ENCODE measurements around the gene GRIN2A.

The GRIN2A gene

GRCh38 chr16:10136916-10137315 is 45.3 kb downstream of the GRIN2A start:
- FAIRE-seq (no peak), DNase-seq (ENCODE audit: low spot score) (no peak)

GRCh38 chr16:10130538-10130937 is 51.7 kb downstream of the GRIN2A start:
- FAIRE-seq (no peak), DNase-seq (ENCODE audit: low spot score) (no peak)

- no peak for FAIRE-seq
- no peak for DNase-seq (ENCODE audit: low spot score)
Measured at GRCh38 chr16:10128397-10129258, 53.6 kb downstream of the GRIN2A start.

- no peak for FAIRE-seq
- peak; percentile 72 for DNase-seq (ENCODE audit: low spot score)
Measured at GRCh38 chr16:10126686-10127085, 55.5 kb downstream of the GRIN2A start.

- DNase-seq (ENCODE audit: low spot score) (no peak), FAIRE-seq (no peak)
Measured at GRCh38 chr16:10123141-10123540, 59.1 kb downstream of the GRIN2A start.

- no peak for FAIRE-seq
- no peak for DNase-seq (ENCODE audit: low spot score)
Measured at GRCh38 chr16:10122546-10122945, 59.7 kb downstream of the GRIN2A start.

- FAIRE-seq: no peak
Measured at GRCh38 chr16:10121897-10122425, 60.3 kb downstream of the GRIN2A start.

GRCh38 chr16:10121491-10121890 is 60.7 kb downstream of the GRIN2A start:
- FAIRE-seq: no peak
- peak; percentile 68 for DNase-seq (ENCODE audit: low spot score)

More at GRCh38 chr16:10121897-10122425, 60.3 kb downstream of the GRIN2A start:
- DNase-seq (ENCODE audit: low spot score): no peak

- peak; percentile 39 for DNase-seq (ENCODE audit: low spot score)
- FAIRE-seq: no peak
Measured at GRCh38 chr16:10120953-10121352, 61.3 kb downstream of the GRIN2A start.

- no peak for DNase-seq (ENCODE audit: low spot score)
- FAIRE-seq: no peak
Measured at GRCh38 chr16:10114409-10114808, 67.8 kb downstream of the GRIN2A start.

GRCh38 chr16:10113248-10113647 is 69.0 kb downstream of the GRIN2A start:
- no peak for DNase-seq (ENCODE audit: low spot score)
- FAIRE-seq: no peak

- peak; percentile 69 for FAIRE-seq
- DNase-seq (ENCODE audit: low spot score): no peak
Measured at GRCh38 chr16:10112021-10112420, 70.2 kb downstream of the GRIN2A start.

- DNase-seq (ENCODE audit: low spot score): no peak
- FAIRE-seq: no peak
Measured at GRCh38 chr16:10111156-10111761, 71.0 kb downstream of the GRIN2A start.

GRCh38 chr16:10110552-10110951 is 71.7 kb downstream of the GRIN2A start:
- FAIRE-seq (no peak), DNase-seq (ENCODE audit: low spot score) (no peak)

- DNase-seq (ENCODE audit: low spot score) (no peak), FAIRE-seq (no peak)
Measured at GRCh38 chr16:10107081-10107480, 75.1 kb downstream of the GRIN2A start.

- FAIRE-seq: no peak
Measured at GRCh38 chr16:10103700-10104099, 78.5 kb downstream of the GRIN2A start.

GRCh38 chr16:10103118-10103517 is 79.1 kb downstream of the GRIN2A start:
- FAIRE-seq: no peak
- DNase-seq (ENCODE audit: low spot score): no peak

More at GRCh38 chr16:10103700-10104099, 78.5 kb downstream of the GRIN2A start:
- no peak for DNase-seq (ENCODE audit: low spot score)

GRCh38 chr16:10100829-10101228 is 81.4 kb downstream of the GRIN2A start:
- FAIRE-seq: no peak
- no peak for DNase-seq (ENCODE audit: low spot score)

GRCh38 chr16:10098991-10099390 is 83.2 kb downstream of the GRIN2A start:
- DNase-seq (ENCODE audit: low spot score) (no peak), FAIRE-seq (no peak)

- DNase-seq (ENCODE audit: low spot score) (no peak), FAIRE-seq (no peak)
Measured at GRCh38 chr16:10097271-10097670, 85.0 kb downstream of the GRIN2A start.

GRCh38 chr16:10093576-10093975 is 88.7 kb downstream of the GRIN2A start:
- DNase-seq (ENCODE audit: low spot score): no peak

GRCh38 chr16:10090816-10091215 is 91.4 kb downstream of the GRIN2A start:
- DNase-seq (ENCODE audit: low spot score) (no peak), FAIRE-seq (no peak)

More at GRCh38 chr16:10093576-10093975, 88.7 kb downstream of the GRIN2A start:
- no peak for FAIRE-seq

Data from urothelium cell line (cell line).